ENCODE data around the gene DUSP9.

DUSP9 gene

DNA sequence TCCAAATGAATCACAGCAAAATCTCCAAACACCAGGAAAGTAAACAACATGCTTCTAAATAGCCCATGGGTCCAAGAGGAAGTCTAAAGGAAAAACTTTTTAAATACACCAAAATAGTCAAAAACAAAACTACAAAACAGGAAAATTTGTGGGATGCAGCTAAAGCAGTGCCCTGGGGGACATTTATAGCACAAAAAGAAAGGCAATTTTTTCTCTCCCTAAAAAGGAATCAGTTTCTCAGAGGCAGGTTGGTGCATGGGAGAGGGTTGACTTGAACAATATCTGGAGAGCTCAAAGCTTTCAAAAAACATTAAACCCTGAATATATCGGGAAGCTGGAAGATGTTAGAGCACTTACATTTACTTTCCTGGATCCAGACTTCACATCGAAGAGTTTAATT, 15.7 kb upstream of the DUSP9 start:
- H3K36me3 ChIP-seq (ENCODE audit: control insufficient read depth, insufficient read depth, low read length) = no peaks in the 10 kb centered on the region
- no peak for DNase-seq
- H3K4me1 ChIP-seq (ENCODE audit: control insufficient read depth, insufficient read depth, low read length, poor library complexity, severe bottlenecking) = no peaks in the 10 kb centered on the region

DNA sequence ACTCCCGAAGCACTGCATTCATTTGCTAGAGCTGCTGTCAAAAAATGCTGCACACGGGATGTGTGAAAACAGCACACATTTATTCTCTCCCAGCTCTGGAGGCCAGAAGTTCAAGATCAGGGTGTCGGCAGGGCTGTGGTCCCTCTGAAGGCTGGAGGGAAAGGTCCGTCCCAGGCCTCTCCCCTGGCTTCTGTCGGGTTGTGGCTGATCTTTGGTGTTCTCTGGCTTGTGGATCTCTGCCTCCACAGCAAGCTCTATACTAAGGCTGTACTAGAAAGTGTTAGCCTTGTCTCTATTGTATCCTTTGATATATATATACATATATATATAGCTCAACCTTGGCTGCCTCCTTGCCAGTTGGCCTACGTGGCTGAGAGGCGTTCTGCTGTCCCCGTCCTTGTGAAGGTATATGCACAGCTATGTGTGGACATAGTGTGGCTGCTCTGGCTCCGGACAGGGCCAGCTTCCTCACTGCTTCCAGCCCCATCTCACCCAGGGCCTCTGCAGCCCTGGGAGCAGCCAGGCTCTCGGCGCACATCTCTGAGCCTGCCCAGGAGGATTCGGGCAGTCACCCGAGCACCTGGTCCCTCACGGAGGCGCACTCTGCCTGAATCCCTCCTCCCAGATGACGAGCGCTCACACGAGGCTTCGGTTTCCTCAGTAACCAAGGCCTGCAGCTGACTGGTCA, 15.0 kb upstream of the DUSP9 start:
- Histone ChIP-seq H3K9me3 (ENCODE audit: control insufficient read depth, low read length) (no peaks in the 10 kb centered on the region), H3K36me3 (ENCODE audit: control insufficient read depth, insufficient read depth, low read length) (no peaks in the 10 kb centered on the region), H3K4me1 (ENCODE audit: control insufficient read depth, insufficient read depth, low read length, poor library complexity, severe bottlenecking) (no peaks in the 10 kb centered on the region), H3K27ac (ENCODE audit: insufficient read depth, low read length, poor library complexity, severe bottlenecking) (no peak overlapping the region), H3K27me3 (replicated peaks; ENCODE audit: control insufficient read depth, insufficient read depth, low read length, poor library complexity, severe bottlenecking) (no peaks in the 10 kb centered on the region), H3K4me3 (ENCODE audit: insufficient read depth, low read depth, low read length, poor library complexity, severe bottlenecking) (no peak overlapping the region)
- no peak for DNase-seq

More for the DNA sequence above, 15.7 kb upstream of the DUSP9 start:
- Histone ChIP-seq H3K27ac (ENCODE audit: insufficient read depth, low read length, poor library complexity, severe bottlenecking) (no peak overlapping the region), H3K4me3 (ENCODE audit: insufficient read depth, low read depth, low read length, poor library complexity, severe bottlenecking) (no peak overlapping the region), H3K9me3 (ENCODE audit: control insufficient read depth, low read length) (no peaks in the 10 kb centered on the region), H3K27me3 (replicated peaks; ENCODE audit: control insufficient read depth, insufficient read depth, low read length, poor library complexity, severe bottlenecking) (no peaks in the 10 kb centered on the region)

DNA sequence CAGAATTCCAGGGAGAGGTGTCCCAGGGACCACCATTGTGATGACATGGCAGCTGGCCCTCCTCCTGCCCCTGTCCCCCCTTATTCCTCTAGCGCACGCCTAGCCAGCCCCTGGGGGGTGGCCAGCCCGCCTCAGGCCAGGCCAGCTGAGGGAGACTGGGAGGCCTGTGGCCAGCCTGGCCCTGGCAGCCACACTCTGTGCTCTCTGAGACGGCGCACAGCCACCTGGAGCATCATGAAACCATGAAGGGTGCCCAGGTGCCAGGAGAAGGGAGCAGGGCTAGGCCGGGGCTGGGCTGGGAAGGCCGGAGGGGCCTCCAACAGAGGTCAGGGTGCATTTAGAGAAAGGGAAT, 14.4 kb upstream of the DUSP9 start:
- DNase-seq = no peak
- H3K9me3 ChIP-seq (ENCODE audit: control insufficient read depth, low read length) = no peaks in the 10 kb centered on the region
- H3K4me1 ChIP-seq (ENCODE audit: control insufficient read depth, insufficient read depth, low read length, poor library complexity, severe bottlenecking) = no peaks in the 10 kb centered on the region
- no peaks in the 10 kb centered on the region for H3K36me3 ChIP-seq (ENCODE audit: control insufficient read depth, insufficient read depth, low read length)
- H3K27me3 ChIP-seq (replicated peaks; ENCODE audit: control insufficient read depth, insufficient read depth, low read length, poor library complexity, severe bottlenecking) = no peaks in the 10 kb centered on the region
- no peak overlapping the region for H3K4me3 ChIP-seq (ENCODE audit: insufficient read depth, low read depth, low read length, poor library complexity, severe bottlenecking)
- H3K27ac ChIP-seq (ENCODE audit: insufficient read depth, low read length, poor library complexity, severe bottlenecking) = no peak overlapping the region

DNA sequence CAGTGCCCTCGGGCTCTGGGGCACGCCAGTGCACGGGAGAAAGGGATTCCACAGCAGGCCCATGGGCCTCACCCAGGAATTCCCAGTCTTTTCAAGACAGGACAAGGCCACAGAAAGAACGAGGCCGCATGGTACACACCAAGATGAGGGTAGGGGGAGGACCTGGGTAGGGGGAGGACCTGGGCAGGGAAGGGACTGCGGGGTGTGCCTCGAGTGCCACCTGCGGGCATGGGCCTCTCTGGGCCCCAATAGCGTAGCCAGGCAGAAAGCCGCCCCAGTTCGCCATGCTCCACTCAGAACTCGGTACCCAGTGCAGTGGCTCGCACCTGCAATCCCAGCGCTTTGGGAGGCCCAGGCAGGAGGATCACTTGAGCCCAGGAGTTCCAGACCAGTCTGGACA, 14.0 kb upstream of the DUSP9 start:
- no peak overlapping the region for H3K4me3 ChIP-seq (ENCODE audit: insufficient read depth, low read depth, low read length, poor library complexity, severe bottlenecking)
- H3K36me3 ChIP-seq (ENCODE audit: control insufficient read depth, insufficient read depth, low read length) = no peaks in the 10 kb centered on the region
- no peaks in the 10 kb centered on the region for H3K9me3 ChIP-seq (ENCODE audit: control insufficient read depth, low read length)
- H3K27me3 ChIP-seq (replicated peaks; ENCODE audit: control insufficient read depth, insufficient read depth, low read length, poor library complexity, severe bottlenecking) = no peaks in the 10 kb centered on the region
- no peak for DNase-seq
- no peak overlapping the region for H3K27ac ChIP-seq (ENCODE audit: insufficient read depth, low read length, poor library complexity, severe bottlenecking)
- no peaks in the 10 kb centered on the region for H3K4me1 ChIP-seq (ENCODE audit: control insufficient read depth, insufficient read depth, low read length, poor library complexity, severe bottlenecking)

DNA sequence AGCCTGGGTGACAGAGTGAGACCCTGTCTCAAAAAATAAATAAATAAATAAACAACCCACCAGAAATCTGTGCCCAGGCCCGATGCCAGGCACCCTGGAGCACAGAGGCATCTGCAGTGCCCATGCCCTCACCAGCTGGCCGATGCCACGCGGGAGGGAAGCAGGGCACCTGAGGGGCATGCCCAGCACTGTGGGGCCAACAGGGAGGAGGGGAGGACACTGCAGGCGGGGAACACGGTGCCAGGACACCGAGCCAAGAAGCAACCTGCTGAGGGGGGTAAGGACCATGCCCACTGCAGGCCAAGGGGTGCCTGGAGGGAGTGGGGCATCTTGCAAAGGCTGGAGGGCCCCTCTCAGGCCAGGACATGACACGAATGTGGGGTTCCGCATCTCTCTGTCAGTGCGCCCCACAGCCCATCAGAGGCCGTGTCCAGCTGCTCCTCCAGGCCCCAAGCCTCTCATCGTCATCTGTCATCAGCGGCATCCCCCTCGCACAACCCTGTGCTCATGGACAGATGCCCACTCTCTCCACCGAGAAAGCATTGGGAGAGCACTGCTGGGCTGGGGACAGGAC, 13.3 kb upstream of the DUSP9 start:
- Histone ChIP-seq H3K9me3 (ENCODE audit: control insufficient read depth, low read length) (no peaks in the 10 kb centered on the region), H3K4me3 (ENCODE audit: insufficient read depth, low read depth, low read length, poor library complexity, severe bottlenecking) (no peak overlapping the region), H3K27ac (ENCODE audit: insufficient read depth, low read length, poor library complexity, severe bottlenecking) (no peak overlapping the region), H3K27me3 (replicated peaks; ENCODE audit: control insufficient read depth, insufficient read depth, low read length, poor library complexity, severe bottlenecking) (no peaks in the 10 kb centered on the region), H3K4me1 (ENCODE audit: control insufficient read depth, insufficient read depth, low read length, poor library complexity, severe bottlenecking) (no peaks in the 10 kb centered on the region), H3K36me3 (ENCODE audit: control insufficient read depth, insufficient read depth, low read length) (no peaks in the 10 kb centered on the region)
- DNase-seq = no peak

DNA sequence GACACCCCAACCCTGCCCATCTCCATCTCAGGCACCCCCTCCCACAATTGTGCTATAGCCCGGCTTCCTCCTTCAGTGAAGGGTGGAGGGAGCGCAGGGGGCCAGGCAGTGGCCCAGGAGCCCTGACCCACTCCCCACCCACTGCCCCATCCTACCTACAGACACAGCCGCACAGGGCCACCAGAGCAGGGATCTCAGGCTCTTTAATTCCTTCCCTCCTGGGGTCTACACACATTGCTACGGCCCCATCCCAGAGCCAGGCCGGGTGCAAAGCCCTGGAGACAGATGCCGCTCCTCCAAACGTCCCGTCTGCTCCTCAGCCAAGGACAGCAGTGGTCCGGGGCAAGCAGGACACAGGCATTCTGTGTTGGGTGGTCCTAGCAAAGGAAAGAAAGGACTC, 12.8 kb upstream of the DUSP9 start:
- Histone ChIP-seq H3K4me1 (ENCODE audit: control insufficient read depth, insufficient read depth, low read length, poor library complexity, severe bottlenecking) (no peaks in the 10 kb centered on the region), H3K9me3 (ENCODE audit: control insufficient read depth, low read length) (no peaks in the 10 kb centered on the region), H3K27me3 (replicated peaks; ENCODE audit: control insufficient read depth, insufficient read depth, low read length, poor library complexity, severe bottlenecking) (no peaks in the 10 kb centered on the region), H3K4me3 (ENCODE audit: insufficient read depth, low read depth, low read length, poor library complexity, severe bottlenecking) (no peak overlapping the region), H3K36me3 (ENCODE audit: control insufficient read depth, insufficient read depth, low read length) (no peaks in the 10 kb centered on the region), H3K27ac (ENCODE audit: insufficient read depth, low read length, poor library complexity, severe bottlenecking) (no peak overlapping the region)
- no peak for DNase-seq

DNA sequence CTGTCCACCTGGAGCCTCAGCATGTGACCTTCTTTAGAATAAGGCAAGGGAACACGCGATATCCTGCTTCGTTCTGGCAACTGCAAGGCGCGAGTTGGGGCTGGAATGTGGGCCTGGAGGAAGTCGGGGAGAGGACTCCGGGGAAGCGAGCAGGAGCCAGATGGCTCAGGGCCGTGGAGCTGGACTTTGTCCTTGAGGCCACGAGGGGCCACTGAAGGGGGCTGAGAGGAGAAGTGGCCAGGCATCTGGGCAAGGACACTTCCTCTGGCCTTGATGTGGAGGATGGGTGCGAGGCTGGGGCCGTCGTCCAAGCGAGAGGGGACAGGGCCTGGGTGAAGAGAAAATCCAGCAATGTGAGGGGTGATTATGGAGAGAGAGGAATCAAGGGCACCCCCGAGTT, 12.2 kb upstream of the DUSP9 start:
- Histone ChIP-seq H3K9me3 (ENCODE audit: control insufficient read depth, low read length) (no peaks in the 10 kb centered on the region), H3K27me3 (replicated peaks; ENCODE audit: control insufficient read depth, insufficient read depth, low read length, poor library complexity, severe bottlenecking) (peaks cover 3% of the 10 kb centered on the region), H3K4me1 (ENCODE audit: control insufficient read depth, insufficient read depth, low read length, poor library complexity, severe bottlenecking) (no peaks in the 10 kb centered on the region), H3K4me3 (ENCODE audit: insufficient read depth, low read depth, low read length, poor library complexity, severe bottlenecking) (no peak overlapping the region), H3K27ac (ENCODE audit: insufficient read depth, low read length, poor library complexity, severe bottlenecking) (no peak overlapping the region), H3K36me3 (ENCODE audit: control insufficient read depth, insufficient read depth, low read length) (no peaks in the 10 kb centered on the region)
- no peak for DNase-seq

DNA sequence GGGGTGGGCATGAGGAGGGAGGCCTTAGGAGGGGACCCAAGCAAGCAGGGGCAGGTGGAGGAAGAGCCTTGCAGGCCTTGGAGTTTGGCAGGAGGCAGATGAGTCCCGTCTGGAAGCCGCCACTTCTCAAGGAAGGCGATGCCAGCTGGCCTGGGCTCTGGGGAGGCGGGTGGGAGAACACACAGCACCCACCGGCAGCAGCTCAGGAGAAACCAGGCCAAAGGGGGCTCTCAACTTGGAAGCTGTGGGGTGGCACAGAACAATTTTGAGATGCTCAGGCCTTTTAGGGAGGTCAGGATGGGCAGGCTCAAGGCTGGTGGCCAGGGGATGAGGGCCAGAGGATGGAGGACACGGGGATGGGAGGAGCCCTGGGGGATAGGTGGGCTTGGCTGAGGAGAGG, 11.6 kb upstream of the DUSP9 start:
- no peak for DNase-seq
- Histone ChIP-seq H3K36me3 (ENCODE audit: control insufficient read depth, insufficient read depth, low read length) (no peaks in the 10 kb centered on the region), H3K4me3 (ENCODE audit: insufficient read depth, low read depth, low read length, poor library complexity, severe bottlenecking) (no peak overlapping the region), H3K4me1 (ENCODE audit: control insufficient read depth, insufficient read depth, low read length, poor library complexity, severe bottlenecking) (no peaks in the 10 kb centered on the region), H3K27me3 (replicated peaks; ENCODE audit: control insufficient read depth, insufficient read depth, low read length, poor library complexity, severe bottlenecking) (peaks cover 3% of the 10 kb centered on the region), H3K27ac (ENCODE audit: insufficient read depth, low read length, poor library complexity, severe bottlenecking) (no peak overlapping the region), H3K9me3 (ENCODE audit: control insufficient read depth, low read length) (no peaks in the 10 kb centered on the region)

DNA sequence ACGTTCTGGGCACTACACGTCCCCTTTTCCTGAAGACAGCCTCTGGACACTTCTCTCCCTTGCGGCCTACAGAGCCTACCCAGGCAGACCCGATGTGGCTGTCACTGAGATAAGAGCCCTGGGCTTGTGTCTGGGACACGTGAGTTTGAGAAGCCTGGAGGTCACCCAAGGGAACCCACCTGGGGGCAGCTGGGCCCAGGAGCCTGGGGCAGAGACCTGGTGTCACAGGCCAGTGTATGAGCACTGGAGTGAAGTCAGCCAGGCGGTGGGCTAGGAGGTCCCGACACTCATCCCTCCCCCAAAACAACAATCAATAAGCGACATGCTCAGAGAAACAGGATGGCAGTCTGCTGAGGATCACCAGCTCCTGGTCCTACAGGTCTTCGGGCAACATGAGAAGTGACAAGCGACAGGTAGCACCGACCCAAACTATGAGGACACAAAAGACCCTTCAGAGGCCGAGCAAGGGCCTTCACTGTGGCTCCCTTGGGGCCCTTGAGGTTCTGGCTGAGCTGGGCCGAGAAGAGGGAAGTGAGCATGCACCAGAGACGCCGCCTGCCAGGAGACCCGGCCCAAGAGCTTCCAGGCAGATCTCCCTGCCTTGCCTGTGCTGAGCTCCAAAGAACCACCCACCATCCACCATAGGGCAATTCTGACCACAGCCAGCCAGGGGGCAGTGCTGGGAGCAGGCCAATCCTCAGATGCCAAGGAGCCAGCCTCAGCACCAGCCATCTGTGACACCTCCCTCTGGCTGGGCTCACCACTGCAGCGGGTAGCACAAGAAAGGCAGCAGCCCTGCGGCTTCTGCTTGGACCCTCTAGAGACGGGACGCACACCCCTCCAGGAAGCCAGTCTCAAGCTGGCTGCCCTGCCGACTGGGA, 11.0 kb upstream of the DUSP9 start:
- H3K4me1 ChIP-seq (ENCODE audit: control insufficient read depth, insufficient read depth, low read length, poor library complexity, severe bottlenecking) = no peaks in the 10 kb centered on the region
- H3K4me3 ChIP-seq (ENCODE audit: insufficient read depth, low read depth, low read length, poor library complexity, severe bottlenecking) = no peak overlapping the region
- DNase-seq = no peak
- H3K9me3 ChIP-seq (ENCODE audit: control insufficient read depth, low read length) = no peaks in the 10 kb centered on the region
- H3K36me3 ChIP-seq (ENCODE audit: control insufficient read depth, insufficient read depth, low read length) = no peaks in the 10 kb centered on the region
- peaks cover 3% of the 10 kb centered on the region for H3K27me3 ChIP-seq (replicated peaks; ENCODE audit: control insufficient read depth, insufficient read depth, low read length, poor library complexity, severe bottlenecking)
- no peak overlapping the region for H3K27ac ChIP-seq (ENCODE audit: insufficient read depth, low read length, poor library complexity, severe bottlenecking)

DNA sequence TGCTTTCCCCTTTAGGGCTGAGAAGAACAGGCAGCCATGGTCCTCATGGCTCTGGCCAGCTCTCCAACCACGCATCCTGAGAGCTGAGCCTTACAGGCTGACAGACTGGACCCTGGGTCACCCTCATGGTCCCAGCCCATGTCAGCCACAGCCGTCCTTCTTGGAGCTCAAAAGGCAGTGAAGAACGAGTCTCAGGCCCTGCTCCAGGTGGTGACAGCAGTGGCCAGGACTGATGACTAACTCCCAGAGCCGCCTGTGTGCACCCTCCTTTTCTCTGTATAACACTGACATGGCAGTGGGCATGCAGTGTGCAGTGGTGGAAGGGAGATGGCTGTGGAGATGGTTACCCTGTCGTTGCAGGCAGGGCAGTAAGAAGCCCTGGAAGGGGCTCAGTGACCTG, 10.3 kb upstream of the DUSP9 start:
- Histone ChIP-seq H3K36me3 (ENCODE audit: control insufficient read depth, insufficient read depth, low read length) (no peaks in the 10 kb centered on the region), H3K9me3 (ENCODE audit: control insufficient read depth, low read length) (no peaks in the 10 kb centered on the region), H3K27ac (ENCODE audit: insufficient read depth, low read length, poor library complexity, severe bottlenecking) (no peak overlapping the region), H3K27me3 (replicated peaks; ENCODE audit: control insufficient read depth, insufficient read depth, low read length, poor library complexity, severe bottlenecking) (peaks cover 5% of the 10 kb centered on the region), H3K4me3 (ENCODE audit: insufficient read depth, low read depth, low read length, poor library complexity, severe bottlenecking) (no peak overlapping the region), H3K4me1 (ENCODE audit: control insufficient read depth, insufficient read depth, low read length, poor library complexity, severe bottlenecking) (peaks cover 3% of the 10 kb centered on the region)
- DNase-seq = no peak

Measured in effector memory CD4-positive, alpha-beta T cell (primary cell).